SW480 (cell line): Measurements from ENCODE around the gene CABLES2.
"Not testable (repeated sequence)": the region's sequence is repeated elsewhere in the genome, so short reads cannot be mapped to it uniquely, and the experiment has no call there.

Experiments
- DNase-seq: peaks from one replicate; pipeline ENCODE4 v3.0.0-alpha.2; 2016; ENCODE audit warnings: low spot score

Gene CABLES2

GRCh38 chr20:62390317-62391164, 16.5 kb downstream of the CABLES2 start:
- no peak for DNase-seq

GRCh38 chr20:62389601-62390087, 17.4 kb downstream of the CABLES2 start:
- DNase-seq, result no peak

GRCh38 chr20:62388839-62389600, 18.1 kb downstream of the CABLES2 start:
- no peak for DNase-seq

- DNase-seq, result no peak
Observed at GRCh38 chr20:62387933-62388635, 19.0 kb downstream of the CABLES2 start.

- DNase-seq, result no peak
Observed at GRCh38 chr20:62387219-62387913, 19.7 kb downstream of the CABLES2 start.

GRCh38 chr20:62386383-62387218, 20.5 kb downstream of the CABLES2 start, which contains the start of gene RPS21:
RPS21 (plus strand) TSS chr20:62387103; CDS start chr20:62387339, 236 bp downstream.
- peak; percentile 95 for DNase-seq

GRCh38 chr20:62382306-62383198, 24.5 kb downstream of the CABLES2 start:
- peak; percentile 84 for DNase-seq

- no peak for DNase-seq
Observed at GRCh38 chr20:62381842-62382241, 25.2 kb downstream of the CABLES2 start.

- DNase-seq, result no peak
Observed at GRCh38 chr20:62381202-62381797, 25.8 kb downstream of the CABLES2 start.

GRCh38 chr20:62378215-62378614, 28.9 kb downstream of the CABLES2 start:
- DNase-seq, result no peak

- DNase-seq, result no peak
Observed at GRCh38 chr20:62377615-62378178, 29.4 kb downstream of the CABLES2 start.

- DNase-seq, result no peak
Observed at GRCh38 chr20:62377064-62377461, 30.0 kb downstream of the CABLES2 start.

- DNase-seq, result no peak
Observed at GRCh38 chr20:62376112-62377063, 30.7 kb downstream of the CABLES2 start.

- DNase-seq, result no peak
Observed at GRCh38 chr20:62374331-62375152, 32.5 kb downstream of the CABLES2 start.

- not testable (repeated sequence) for DNase-seq
Observed at GRCh38 chr20:62373631-62374179, 33.4 kb downstream of the CABLES2 start.
